Rectal smooth muscle tissue (tissue), 1 donor: ENCODE results near the gene TBCEL.

Source experiments
- H3K27ac ChIP-seq: one replicate; pipeline ENCODE4 v1.7.0; 2013; ENCODE audit warnings: low read depth, low read length, inconsistent platforms
- H3K27me3 ChIP-seq: one replicate; pipeline ENCODE4 v1.7.0; 2013; ENCODE audit warnings: low read length; ENCODE audit not compliant: control insufficient read depth, insufficient read depth
- H3K36me3 ChIP-seq: one replicate; pipeline ENCODE4 v1.7.0; 2013; ENCODE audit warnings: low read length; ENCODE audit not compliant: control insufficient read depth, insufficient read depth
- H3K4me1 ChIP-seq: one replicate; pipeline ENCODE4 v1.7.0; 2013; ENCODE audit warnings: low read length; ENCODE audit not compliant: control insufficient read depth, insufficient read depth
- H3K4me3 ChIP-seq: one replicate; pipeline ENCODE4 v1.7.0; 2013; ENCODE audit warnings: low read length
- H3K9ac ChIP-seq: one replicate; pipeline ENCODE4 v1.7.0; 2013; ENCODE audit warnings: low read length

Gene TBCEL

GRCh38 chr11:121032546-121032945 lies 8.6 kb downstream of the TBCEL start:
- no peaks in the 10 kb centered on the region for H3K27me3 ChIP-seq
- H3K36me3 ChIP-seq = no peaks in the 10 kb centered on the region
- H3K9ac ChIP-seq = no peak overlapping the region
- H3K4me3 ChIP-seq = no peak overlapping the region
- no peak overlapping the region for H3K27ac ChIP-seq
- no peaks in the 10 kb centered on the region for H3K4me1 ChIP-seq

- Histone ChIP-seq H3K9ac (no peak overlapping the region), H3K27ac (no peak overlapping the region), H3K27me3 (no peaks in the 10 kb centered on the region), H3K4me3 (no peak overlapping the region), H3K36me3 (no peaks in the 10 kb centered on the region), H3K4me1 (no peaks in the 10 kb centered on the region)
These were observed 9.7 kb downstream of the TBCEL start for GRCh38 chr11:121033635-121034034.

- Histone ChIP-seq H3K27me3 (no peaks in the 10 kb centered on the region), H3K4me3 (no peak overlapping the region), H3K9ac (no peak overlapping the region), H3K36me3 (no peaks in the 10 kb centered on the region), H3K27ac (no peak overlapping the region), H3K4me1 (no peaks in the 10 kb centered on the region)
These were observed 11.4 kb downstream of the TBCEL start for GRCh38 chr11:121035169-121035755.

- H3K36me3 ChIP-seq = no peaks in the 10 kb centered on the region
- H3K4me1 ChIP-seq = no peaks in the 10 kb centered on the region
- H3K27me3 ChIP-seq = no peaks in the 10 kb centered on the region
- H3K4me3 ChIP-seq = no peak overlapping the region
- no peak overlapping the region for H3K27ac ChIP-seq
- no peak overlapping the region for H3K9ac ChIP-seq
These were observed 11.9 kb downstream of the TBCEL start for GRCh38 chr11:121035780-121036179.

- Histone ChIP-seq H3K27me3 (no peaks in the 10 kb centered on the region), H3K4me1 (no peaks in the 10 kb centered on the region), H3K4me3 (no peak overlapping the region), H3K36me3 (no peaks in the 10 kb centered on the region), H3K9ac (no peak overlapping the region), H3K27ac (no peak overlapping the region)
These were observed 13.1 kb downstream of the TBCEL start for GRCh38 chr11:121037016-121037415.

- no peaks in the 10 kb centered on the region for H3K27me3 ChIP-seq
- no peaks in the 10 kb centered on the region for H3K4me1 ChIP-seq
- no peak overlapping the region for H3K27ac ChIP-seq
- H3K36me3 ChIP-seq = no peaks in the 10 kb centered on the region
- no peak overlapping the region for H3K4me3 ChIP-seq
- H3K9ac ChIP-seq = no peak overlapping the region
These were observed 14.9 kb downstream of the TBCEL start for GRCh38 chr11:121038648-121039409.

- Histone ChIP-seq H3K36me3 (no peaks in the 10 kb centered on the region), H3K27me3 (no peaks in the 10 kb centered on the region), H3K27ac (no peak overlapping the region), H3K9ac (no peak overlapping the region), H3K4me1 (no peaks in the 10 kb centered on the region), H3K4me3 (no peak overlapping the region)
These were observed 16.2 kb downstream of the TBCEL start for GRCh38 chr11:121039971-121040613.

- Histone ChIP-seq H3K27me3 (no peaks in the 10 kb centered on the region), H3K36me3 (no peaks in the 10 kb centered on the region), H3K4me1 (no peaks in the 10 kb centered on the region), H3K4me3 (no peak overlapping the region), H3K27ac (no peak overlapping the region), H3K9ac (no peak overlapping the region)
These were observed 16.7 kb downstream of the TBCEL start for GRCh38 chr11:121040614-121041002.

- Histone ChIP-seq H3K27me3 (no peaks in the 10 kb centered on the region), H3K9ac (no peak overlapping the region), H3K4me1 (no peaks in the 10 kb centered on the region), H3K36me3 (no peaks in the 10 kb centered on the region), H3K27ac (no peak overlapping the region), H3K4me3 (no peak overlapping the region)
These were observed 17.2 kb downstream of the TBCEL start for GRCh38 chr11:121041072-121041471.

GRCh38 chr11:121042296-121042695 lies 18.4 kb downstream of the TBCEL start:
- H3K27me3 ChIP-seq = no peaks in the 10 kb centered on the region
- no peak overlapping the region for H3K9ac ChIP-seq
- H3K4me1 ChIP-seq = no peaks in the 10 kb centered on the region
- H3K36me3 ChIP-seq = no peaks in the 10 kb centered on the region
- no peak overlapping the region for H3K27ac ChIP-seq
- no peak overlapping the region for H3K4me3 ChIP-seq

GRCh38 chr11:121047926-121048325 lies 24.0 kb downstream of the TBCEL start:
- Histone ChIP-seq H3K27me3 (no peaks in the 10 kb centered on the region), H3K4me1 (no peaks in the 10 kb centered on the region), H3K27ac (no peak overlapping the region), H3K9ac (no peak overlapping the region), H3K36me3 (no peaks in the 10 kb centered on the region), H3K4me3 (no peak overlapping the region)

- H3K27me3 ChIP-seq = no peaks in the 10 kb centered on the region
- H3K9ac ChIP-seq = no peak overlapping the region
- H3K27ac ChIP-seq = no peak overlapping the region
- H3K36me3 ChIP-seq = peaks cover 4% of the 10 kb centered on the region
- no peaks in the 10 kb centered on the region for H3K4me1 ChIP-seq
- no peak overlapping the region for H3K4me3 ChIP-seq
These were observed 24.7 kb downstream of the TBCEL start for GRCh38 chr11:121048464-121049233.
